MG63 (cell line): Measurements from ENCODE around the gene RPL10. TPM values are rescaled to one million over a fixed set of nuclear protein-coding genes. Genes with fewer than 3 reads are reported as not detected.

Experiments
- DNase-seq: peaks from one replicate; pipeline ENCODE4 v3.0.0-alpha.2; 2020
- H3K27me3 ChIP-seq: fragments of 250-450 bp; sonication (Bioruptor Pico); 2 replicates; pipeline ENCODE4 v1.5.1; 2020; ENCODE audit warnings: mild to moderate bottlenecking, moderate library complexity
- H3K36me3 ChIP-seq: fragments of 250-450 bp; sonication (Bioruptor Pico); 2 replicates; pipeline ENCODE4 v1.5.1; 2020; ENCODE audit warnings: mild to moderate bottlenecking, moderate library complexity
- H3K4me3 ChIP-seq: fragments of 250-450 bp; sonication (Bioruptor Pico); 2 replicates; pipeline ENCODE4 v1.5.1; 2020; ENCODE audit warnings: mild to moderate bottlenecking, moderate library complexity
- H3K9me3 ChIP-seq: fragments of 250-450 bp; sonication (Bioruptor Pico); 2 replicates; pipeline ENCODE4 v1.5.1; 2020; ENCODE audit warnings: mild to moderate bottlenecking, moderate library complexity
- total RNA-seq: library from RNA; depleted of rRNA; stranded (reverse); fragments of >200 nt; shearing (Covaris generic); gene quantifications from 2 replicates; pipeline ENCODE4 v1.2.3, GENCODE V29; 2014; ENCODE audit warnings: low replicate concordance

Gene RPL10
- total RNA-seq, 1 experiment from 2014 or later = 3,736 TPM

GRCh38 chrX:154430916-154431315, 32.7 kb downstream of the RPL10 start:
- no peaks in the 10 kb centered on the region for H3K36me3 ChIP-seq

GRCh38 chrX:154431341-154431740, 33.2 kb downstream of the RPL10 start:
- H3K4me3 ChIP-seq = no peak overlapping the region

More at GRCh38 chrX:154430916-154431315, 32.7 kb downstream of the RPL10 start:
- no peak for DNase-seq
- Histone ChIP-seq H3K9me3 (no peaks in the 10 kb centered on the region), H3K27me3 (no peaks in the 10 kb centered on the region), H3K4me3 (no peak overlapping the region)

GRCh38 chrX:154432210-154432609, 34.0 kb downstream of the RPL10 start:
- Histone ChIP-seq H3K4me3 (no peak overlapping the region), H3K9me3 (no peaks in the 10 kb centered on the region), H3K36me3 (no peaks in the 10 kb centered on the region), H3K27me3 (no peaks in the 10 kb centered on the region)
- no peak for DNase-seq

More at GRCh38 chrX:154431341-154431740, 33.2 kb downstream of the RPL10 start:
- DNase-seq = no peak
- Histone ChIP-seq H3K9me3 (no peaks in the 10 kb centered on the region), H3K36me3 (no peaks in the 10 kb centered on the region), H3K27me3 (no peaks in the 10 kb centered on the region)

- Histone ChIP-seq H3K4me3 (no peak overlapping the region), H3K27me3 (no peaks in the 10 kb centered on the region), H3K36me3 (no peaks in the 10 kb centered on the region), H3K9me3 (no peaks in the 10 kb centered on the region)
- no peak for DNase-seq
These were observed 35.4 kb downstream of the RPL10 start for GRCh38 chrX:154433605-154434004.

- no peak for DNase-seq
- Histone ChIP-seq H3K4me3 (no peak overlapping the region), H3K9me3 (no peaks in the 10 kb centered on the region), H3K36me3 (peaks cover 7% of the 10 kb centered on the region), H3K27me3 (no peaks in the 10 kb centered on the region)
These were observed 36.4 kb downstream of the RPL10 start for GRCh38 chrX:154434394-154435168.

GRCh38 chrX:154435171-154435733, 37.1 kb downstream of the RPL10 start:
- no peak for DNase-seq
- no peaks in the 10 kb centered on the region for H3K9me3 ChIP-seq
- H3K27me3 ChIP-seq = no peaks in the 10 kb centered on the region
- peaks cover 7% of the 10 kb centered on the region for H3K36me3 ChIP-seq
- no peak overlapping the region for H3K4me3 ChIP-seq

GRCh38 chrX:154436374-154436982, 38.3 kb downstream of the RPL10 start:
- Histone ChIP-seq H3K36me3 (peaks cover 7% of the 10 kb centered on the region), H3K9me3 (no peaks in the 10 kb centered on the region), H3K27me3 (no peaks in the 10 kb centered on the region), H3K4me3 (peak overlapping the region; percentile 62)
- DNase-seq = no peak

GRCh38 chrX:154436983-154437752, 39.0 kb downstream of the RPL10 start, which contains the start of gene GDI1:
TSS of gene GDI1 (plus strand) at chrX:154437154. CDS start at chrX:154437255, 101 bp downstream.
- Histone ChIP-seq H3K36me3 (peaks cover 7% of the 10 kb centered on the region), H3K4me3 (peak within 1 kb of the TSS; percentile 62), H3K27me3 (no peaks in the 10 kb centered on the region), H3K9me3 (no peaks in the 10 kb centered on the region)
- DNase-seq = peak; percentile 60

GRCh38 chrX:154437971-154438893, 40.1 kb downstream of the RPL10 start:
- Histone ChIP-seq H3K4me3 (peak overlapping the region; percentile 62), H3K27me3 (no peaks in the 10 kb centered on the region), H3K36me3 (peaks cover 7% of the 10 kb centered on the region), H3K9me3 (no peaks in the 10 kb centered on the region)
- DNase-seq = no peak

- Histone ChIP-seq H3K27me3 (no peaks in the 10 kb centered on the region), H3K36me3 (peaks cover 7% of the 10 kb centered on the region), H3K9me3 (no peaks in the 10 kb centered on the region), H3K4me3 (no peak overlapping the region)
- no peak for DNase-seq
These were observed 41.7 kb downstream of the RPL10 start for GRCh38 chrX:154439841-154440240.

GRCh38 chrX:154440623-154441357, 42.6 kb downstream of the RPL10 start:
- Histone ChIP-seq H3K36me3 (peaks cover 7% of the 10 kb centered on the region), H3K27me3 (no peaks in the 10 kb centered on the region)

GRCh38 chrX:154441564-154441963, 43.4 kb downstream of the RPL10 start:
- no peaks in the 10 kb centered on the region for H3K27me3 ChIP-seq
- no peak for DNase-seq
- no peak overlapping the region for H3K4me3 ChIP-seq
- H3K9me3 ChIP-seq = no peaks in the 10 kb centered on the region
- peaks cover 7% of the 10 kb centered on the region for H3K36me3 ChIP-seq

More at GRCh38 chrX:154440623-154441357, 42.6 kb downstream of the RPL10 start:
- no peak for DNase-seq
- H3K4me3 ChIP-seq = no peak overlapping the region
- no peaks in the 10 kb centered on the region for H3K9me3 ChIP-seq

- no peak overlapping the region for H3K4me3 ChIP-seq
- H3K36me3 ChIP-seq = peaks cover 7% of the 10 kb centered on the region
- H3K27me3 ChIP-seq = no peaks in the 10 kb centered on the region
- DNase-seq = no peak
- H3K9me3 ChIP-seq = no peaks in the 10 kb centered on the region
These were observed 44.0 kb downstream of the RPL10 start for GRCh38 chrX:154441984-154442707.

GRCh38 chrX:154443479-154443910, 45.3 kb downstream of the RPL10 start:
- Histone ChIP-seq H3K36me3 (peaks cover 7% of the 10 kb centered on the region), H3K9me3 (no peaks in the 10 kb centered on the region), H3K27me3 (no peaks in the 10 kb centered on the region), H3K4me3 (peak overlapping the region; percentile 38)
- DNase-seq = peak; percentile 23
